ENCODE results near the gene GTPBP1. TPM values are rescaled to one million over a fixed set of nuclear protein-coding genes. Genes with fewer than 3 reads are reported as not detected.

The GTPBP1 gene
- total RNA-seq, 1 experiment from 2014 or later, result 108 TPM

GRCh38 chr22:38733724-38734381 is 28.1 kb downstream of the GTPBP1 start:
- no peak overlapping the region for H3K9ac ChIP-seq (ENCODE audit: extremely low read depth, insufficient read length, low read length)
- Mint-ChIP-seq H3K36me3 (ENCODE audit: insufficient read depth in 1 of 3, low read depth in 3 of 3) (peaks cover 14 to 86% (median 50%) of the 10 kb centered on the region in 3 experiments; a peak in 6 of 7 replicates), H3K9me3 (no peaks in the 10 kb centered on the region), H3K4me1 (0 out of 4 replicates have a peak, but pooled peaks cover 0 to 3% of the 10 kb centered on the region in 2 experiments), H3K4me3 (no peak overlapping the region), H3K27me3 (ENCODE audit: low read depth) (no peaks in the 10 kb centered on the region), H3K27ac (no peak overlapping the region; a peak in 1 of 7 replicates)
- no peak overlapping the region for H4K8ac ChIP-seq (replicated peaks; ENCODE audit: insufficient read length, low read depth, low read length)
- H3K23ac ChIP-seq (ENCODE audit: insufficient read length, low read depth, low read length), result no peak overlapping the region
- no CpG with 5 or more reads among the region's 8 CpGs for WGBS (ENCODE audit: extremely low coverage, insufficient read length, low lambda C conversion rate)
- H3K18ac ChIP-seq (ENCODE audit: insufficient read length, low read depth, low read length), result no peak overlapping the region
- H3K79me2 ChIP-seq (ENCODE audit: insufficient read depth, low read length), result no peaks in the 10 kb centered on the region
- H3K23me2 ChIP-seq (ENCODE audit: insufficient read length, low read depth, low read length, poor library complexity, severe bottlenecking), result no peaks in the 10 kb centered on the region
- H2BK20ac ChIP-seq (ENCODE audit: low read depth, low read length, poor library complexity, severe bottlenecking), result no peak overlapping the region
- no peak overlapping the region for H4K5ac ChIP-seq (ENCODE audit: insufficient read length, low read depth, low read length)
- no peaks in the 10 kb centered on the region for H3K79me1 ChIP-seq (ENCODE audit: insufficient read depth, low read depth, low read length, poor library complexity, severe bottlenecking)
- no peak overlapping the region for H2BK12ac ChIP-seq (ENCODE audit: insufficient read length, low read depth, low read length)
- H3K9me3 ChIP-seq (ENCODE audit: control insufficient read depth, low read depth, low read length), result no peaks in the 10 kb centered on the region
- no peak overlapping the region for H2AFZ ChIP-seq (ENCODE audit: low read length)
- H4K91ac ChIP-seq (ENCODE audit: insufficient read length, low read depth, low read length), result no peak overlapping the region
- H3K4me1 ChIP-seq (ENCODE audit: insufficient read depth, low read length), result no peaks in the 10 kb centered on the region
- H3K27me3 ChIP-seq (ENCODE audit: insufficient read depth, low read length), result no peaks in the 10 kb centered on the region
- no peak overlapping the region for H3T11ph ChIP-seq (ENCODE audit: low read length)
- H2BK120ac ChIP-seq (ENCODE audit: low read depth, low read length, poor library complexity, severe bottlenecking), result no peak overlapping the region
- H4K20me1 ChIP-seq (ENCODE audit: control insufficient read depth, insufficient read depth, insufficient read length), result no peaks in the 10 kb centered on the region
- H3K4ac ChIP-seq (ENCODE audit: low read depth, low read length), result no peak overlapping the region
- no peak overlapping the region for H2BK5ac ChIP-seq (ENCODE audit: insufficient read length, low read length)
- DNase-seq, result no peak
- H3K4me2 ChIP-seq (ENCODE audit: insufficient read depth, insufficient read length, low read length), result no peak overlapping the region
- H3K27ac ChIP-seq (ENCODE audit: insufficient read length, low read depth, low read length), result no peak overlapping the region
- H2BK15ac ChIP-seq (ENCODE audit: low read depth, low read length), result no peak overlapping the region
- TF ChIP-seq, protein P1, sequence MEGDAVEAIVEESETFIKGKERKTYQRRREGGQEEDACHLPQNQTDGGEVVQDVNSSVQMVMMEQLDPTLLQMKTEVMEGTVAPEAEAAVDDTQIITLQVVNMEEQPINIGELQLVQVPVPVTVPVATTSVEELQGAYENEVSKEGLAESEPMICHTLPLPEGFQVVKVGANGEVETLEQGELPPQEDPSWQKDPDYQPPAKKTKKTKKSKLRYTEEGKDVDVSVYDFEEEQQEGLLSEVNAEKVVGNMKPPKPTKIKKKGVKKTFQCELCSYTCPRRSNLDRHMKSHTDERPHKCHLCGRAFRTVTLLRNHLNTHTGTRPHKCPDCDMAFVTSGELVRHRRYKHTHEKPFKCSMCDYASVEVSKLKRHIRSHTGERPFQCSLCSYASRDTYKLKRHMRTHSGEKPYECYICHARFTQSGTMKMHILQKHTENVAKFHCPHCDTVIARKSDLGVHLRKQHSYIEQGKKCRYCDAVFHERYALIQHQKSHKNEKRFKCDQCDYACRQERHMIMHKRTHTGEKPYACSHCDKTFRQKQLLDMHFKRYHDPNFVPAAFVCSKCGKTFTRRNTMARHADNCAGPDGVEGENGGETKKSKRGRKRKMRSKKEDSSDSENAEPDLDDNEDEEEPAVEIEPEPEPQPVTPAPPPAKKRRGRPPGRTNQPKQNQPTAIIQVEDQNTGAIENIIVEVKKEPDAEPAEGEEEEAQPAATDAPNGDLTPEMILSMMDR (conservative IDR thresholded peaks at IDR 0.05), result no peak
- H3K14ac ChIP-seq (ENCODE audit: insufficient read depth, low read length), result no peak overlapping the region
- H3K56ac ChIP-seq (ENCODE audit: insufficient read length, low read depth, low read length), result no peak overlapping the region
- no peak overlapping the region for H2AK5ac ChIP-seq (ENCODE audit: insufficient read length, low read length)

Measured in H9 (cell line).